Measurements from ENCODE around the gene CYP4B1. TPM values are rescaled to one million over a fixed set of nuclear protein-coding genes. Genes with fewer than 3 reads are reported as not detected.
"Not testable (repeated sequence)": the region's sequence is repeated elsewhere in the genome, so short reads cannot be mapped to it uniquely, and the experiment has no call there.

CYP4B1 gene
- total RNA-seq, 1 experiment from 2014 or later, result not detected

DNA sequence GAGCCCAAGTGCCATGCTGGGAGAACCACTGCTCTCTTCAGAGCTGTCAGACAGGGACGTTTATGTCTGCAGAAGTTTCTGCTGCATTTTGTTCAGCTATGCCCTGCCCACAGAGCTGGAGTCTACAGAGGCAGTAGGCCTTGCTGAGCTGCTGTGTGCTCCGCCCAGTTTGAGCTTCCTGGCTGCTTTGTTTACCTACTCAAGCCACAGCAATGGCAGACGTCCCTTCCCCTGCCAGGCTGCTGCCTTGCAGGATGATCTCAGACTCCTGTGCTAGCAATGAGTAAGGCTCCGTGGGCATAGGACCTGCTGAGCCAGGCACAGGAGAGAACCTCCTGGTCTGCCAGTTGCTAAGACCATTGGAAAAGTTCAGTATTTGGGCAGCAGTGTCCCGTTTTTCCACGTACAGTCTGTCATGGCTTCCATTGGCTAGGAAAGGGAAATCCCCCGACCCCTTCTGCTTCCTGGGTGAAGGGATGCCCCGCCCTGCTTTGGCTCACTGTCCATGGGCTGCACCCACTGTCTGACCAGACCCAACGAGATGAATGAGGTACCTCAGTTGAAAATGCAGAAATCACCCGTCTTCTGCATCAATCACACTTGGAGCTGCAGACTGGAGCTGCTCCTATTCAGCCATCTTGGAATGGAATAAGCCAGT lies 31.9 kb downstream of the CYP4B1 start:
- H3K9me3 Mint-ChIP-seq, result peaks cover 6 to 7% of the 10 kb centered on the region in 2 experiments; a peak in 3 of 5 replicates
- TF ChIP-seq CTCF (conservative IDR thresholded peaks at IDR 0.05), result no peak

GRCh38 chr1:46835469-46835868 lies 36.6 kb downstream of the CYP4B1 start:
- not testable (repeated sequence) for H3K9ac ChIP-seq (ENCODE audit: extremely low read depth, insufficient read length, low read length); H4K8ac ChIP-seq (replicated peaks; ENCODE audit: insufficient read length, low read depth, low read length); H3K4me1 ChIP-seq (ENCODE audit: insufficient read depth, low read length); H3K9me3 ChIP-seq (ENCODE audit: control insufficient read depth, low read depth, low read length); H3K79me2 ChIP-seq (ENCODE audit: insufficient read depth, low read length); H3K9me3 Mint-ChIP-seq; H3K18ac ChIP-seq (ENCODE audit: insufficient read length, low read depth, low read length); H3K14ac ChIP-seq (ENCODE audit: insufficient read depth, low read length); H3T11ph ChIP-seq (ENCODE audit: low read length); H2BK20ac ChIP-seq (ENCODE audit: low read depth, low read length, poor library complexity, severe bottlenecking); H2BK15ac ChIP-seq (ENCODE audit: low read depth, low read length); H3K79me1 ChIP-seq (ENCODE audit: insufficient read depth, low read depth, low read length, poor library complexity, severe bottlenecking); H3K23me2 ChIP-seq (ENCODE audit: insufficient read length, low read depth, low read length, poor library complexity, severe bottlenecking); H4K20me1 ChIP-seq (ENCODE audit: control insufficient read depth, insufficient read depth, insufficient read length); H4K91ac ChIP-seq (ENCODE audit: insufficient read length, low read depth, low read length); H2BK120ac ChIP-seq (ENCODE audit: low read depth, low read length, poor library complexity, severe bottlenecking); H3K27me3 Mint-ChIP-seq (ENCODE audit: low read depth); H3K4me1 Mint-ChIP-seq; H3K36me3 Mint-ChIP-seq (ENCODE audit: insufficient read depth in 1 of 3, low read depth in 3 of 3); H3K27me3 ChIP-seq (ENCODE audit: insufficient read depth, low read length); H4K5ac ChIP-seq (ENCODE audit: insufficient read length, low read depth, low read length); H2AK5ac ChIP-seq (ENCODE audit: insufficient read length, low read length); H2BK12ac ChIP-seq (ENCODE audit: insufficient read length, low read depth, low read length); H2BK5ac ChIP-seq (ENCODE audit: insufficient read length, low read length); H3K4ac ChIP-seq (ENCODE audit: low read depth, low read length); H3K56ac ChIP-seq (ENCODE audit: insufficient read length, low read depth, low read length); H3K4me3 Mint-ChIP-seq; H3K4me2 ChIP-seq (ENCODE audit: insufficient read depth, insufficient read length, low read length); H3K27ac Mint-ChIP-seq; H2AFZ ChIP-seq (ENCODE audit: low read length); H3K27ac ChIP-seq (ENCODE audit: insufficient read length, low read depth, low read length); H3K23ac ChIP-seq (ENCODE audit: insufficient read length, low read depth, low read length); DNase-seq
- WGBS (ENCODE audit: extremely low coverage, insufficient read length, low lambda C conversion rate), result no CpG with 5 or more reads among the region's 6 CpGs

More for the DNA sequence above, 31.9 kb downstream of the CYP4B1 start:
- Histone ChIP-seq H2BK12ac (ENCODE audit: insufficient read length, low read depth, low read length) (no peak overlapping the region), H2AK5ac (ENCODE audit: insufficient read length, low read length) (no peak overlapping the region), H2BK20ac (ENCODE audit: low read depth, low read length, poor library complexity, severe bottlenecking) (no peak overlapping the region), H3K4me1 (ENCODE audit: insufficient read depth, low read length) (no peaks in the 10 kb centered on the region), H2AFZ (ENCODE audit: low read length) (no peak overlapping the region), H4K5ac (ENCODE audit: insufficient read length, low read depth, low read length) (no peak overlapping the region), H4K20me1 (ENCODE audit: control insufficient read depth, insufficient read depth, insufficient read length) (no peaks in the 10 kb centered on the region), H3T11ph (ENCODE audit: low read length) (no peak overlapping the region), H3K14ac (ENCODE audit: insufficient read depth, low read length) (no peak overlapping the region), H2BK15ac (ENCODE audit: low read depth, low read length) (no peak overlapping the region), H2BK5ac (ENCODE audit: insufficient read length, low read length) (no peak overlapping the region), H3K27ac (ENCODE audit: insufficient read length, low read depth, low read length) (no peak overlapping the region), H3K23me2 (ENCODE audit: insufficient read length, low read depth, low read length, poor library complexity, severe bottlenecking) (no peaks in the 10 kb centered on the region), H3K79me2 (ENCODE audit: insufficient read depth, low read length) (no peaks in the 10 kb centered on the region), H2BK120ac (ENCODE audit: low read depth, low read length, poor library complexity, severe bottlenecking) (no peak overlapping the region), H3K18ac (ENCODE audit: insufficient read length, low read depth, low read length) (no peak overlapping the region), H3K23ac (ENCODE audit: insufficient read length, low read depth, low read length) (no peak overlapping the region), H4K91ac (ENCODE audit: insufficient read length, low read depth, low read length) (no peak overlapping the region), H3K4me2 (ENCODE audit: insufficient read depth, insufficient read length, low read length) (no peak overlapping the region), H3K4ac (ENCODE audit: low read depth, low read length) (no peak overlapping the region), H3K9me3 (ENCODE audit: control insufficient read depth, low read depth, low read length) (no peaks in the 10 kb centered on the region), H3K9ac (ENCODE audit: extremely low read depth, insufficient read length, low read length) (no peak overlapping the region), H4K8ac (replicated peaks; ENCODE audit: insufficient read length, low read depth, low read length) (no peak overlapping the region), H3K27me3 (ENCODE audit: insufficient read depth, low read length) (no peaks in the 10 kb centered on the region), H3K79me1 (ENCODE audit: insufficient read depth, low read depth, low read length, poor library complexity, severe bottlenecking) (no peaks in the 10 kb centered on the region), H3K56ac (ENCODE audit: insufficient read length, low read depth, low read length) (no peak overlapping the region)
- DNase-seq, result no peak
- Mint-ChIP-seq H3K4me1 (no peaks in the 10 kb centered on the region), H3K27me3 (ENCODE audit: low read depth) (peaks cover 23% of the 10 kb centered on the region), H3K4me3 (no peak overlapping the region), H3K36me3 (ENCODE audit: insufficient read depth in 1 of 3, low read depth in 3 of 3) (no peaks in the 10 kb centered on the region; a peak in 1 of 7 replicates), H3K27ac (no peak overlapping the region)
- WGBS (ENCODE audit: extremely low coverage, insufficient read length, low lambda C conversion rate), result no CpG with 5 or more reads among the region's 10 CpGs
